PC-9 (cell line): ENCODE data around the gene KIF26B. TPM values are rescaled to one million over a fixed set of nuclear protein-coding genes. Genes with fewer than 3 reads are reported as not detected.

ENCODE experiments used
- BruUV-seq: library from RNA; stranded (reverse); fragments of 400-500 nt; replicated peaks from 2 replicates; lab custom pipeline; 2021; lab: Mats Ljungman, UMichigan
- CTCF ChIA-PET: fragments of 300-600 bp; sonication (Branson Sonifier 250); formaldehyde crosslinking; loops from one replicate; lab custom pipeline; 2022; ENCODE audit warnings: antibody characterized with exemption; lab: Charles Lee
- POLR2A ChIA-PET: fragments of 300-600 bp; sonication (Branson Sonifier 250); formaldehyde crosslinking; loops from one replicate; lab custom pipeline; 2022; ENCODE audit warnings: antibody characterized with exemption; ENCODE audit not compliant: unreplicated experiment; lab: Charles Lee
- DNase-seq, 2 experiments: peaks; one replicate each; pipeline versions ENCODE4 v3.0.0 to v3.0.0-alpha.2; 2015 to 2022; ENCODE audit warnings: mixed read lengths in 1 of 2
- H2AFZ ChIP-seq: fragments of 200-600 bp; sonication (generic); 2 replicates; pipeline ENCODE4 v1.8.1; 2017; ENCODE audit warnings: antibody characterized with exemption
- H3F3A ChIP-seq: fragments of 200-600 bp; sonication (generic); 2 replicates; pipeline ENCODE4 v1.8.1; 2017; ENCODE audit warnings: antibody characterized with exemption, mild to moderate bottlenecking, low read depth; ENCODE audit not compliant: insufficient read depth
- H3K27ac ChIP-seq: fragments of 200-600 bp; sonication (generic); 2 replicates; pipeline ENCODE4 v1.6.1; 2016; ENCODE audit warnings: mixed run types
- H3K27me3 ChIP-seq: fragments of 200-600 bp; sonication (generic); 2 replicates; pipeline ENCODE4 v1.6.1; 2016; ENCODE audit warnings: low read depth, mixed run types; ENCODE audit not compliant: insufficient read depth
- H3K36me3 ChIP-seq: fragments of 200-600 bp; sonication (generic); 2 replicates; pipeline ENCODE4 v1.6.1; 2016; ENCODE audit warnings: low read depth, mixed run types
- H3K4me1 ChIP-seq: fragments of 200-600 bp; sonication (generic); replicated peaks from 2 replicates; pipeline ENCODE4 v1.6.1; 2016; ENCODE audit warnings: mixed run types; ENCODE audit not compliant: insufficient read depth
- H3K4me2 ChIP-seq: fragments of 200-600 bp; sonication (generic); 2 replicates; pipeline ENCODE4 v1.6.1; 2017; ENCODE audit warnings: mixed run types
- H3K4me3 ChIP-seq: fragments of 200-600 bp; sonication (generic); 2 replicates; pipeline ENCODE4 v1.6.1; 2016; ENCODE audit warnings: mixed run types
- H3K79me2 ChIP-seq: fragments of 200-600 bp; sonication (generic); 2 replicates; pipeline ENCODE4 v1.6.1; 2017; ENCODE audit warnings: low read depth, mixed run types
- H3K9me2 ChIP-seq: fragments of 200-600 bp; sonication (generic); 2 replicates; pipeline ENCODE4 v1.8.1; 2017; ENCODE audit warnings: mild to moderate bottlenecking; ENCODE audit not compliant: insufficient read depth
- H3K9me3 ChIP-seq: fragments of 200-600 bp; sonication (generic); 2 replicates; pipeline ENCODE4 v1.8.1; 2016; ENCODE audit warnings: low read depth; ENCODE audit not compliant: insufficient read depth
- H4K20me1 ChIP-seq: fragments of 200-600 bp; sonication (generic); 2 replicates; pipeline ENCODE4 v1.8.1; 2017; ENCODE audit not compliant: insufficient read depth
- EZH2 ChIP-seq: fragments of 200-600 bp; sonication (generic); IDR thresholded peaks from 2 replicates; pipeline ENCODE4 v1.8.0; 2017; ENCODE audit warnings: antibody characterized with exemption, low read depth
- intact Hi-C: fragments of 100-400 bp; cut with micrococcal nuclease; formaldehyde crosslinking; loops from one replicate; pipeline ENCODE4 v1.10.0; 2022; ENCODE audit not compliant: unreplicated experiment
- total RNA-seq: library from RNA; stranded (reverse); gene quantifications from 2 replicates; pipeline ENCODE4 v1.2.3, GENCODE V29; 2021
- TF ChIP-seq, protein P1 (sequence below): fragments of 200-600 bp; sonication (generic); conservative IDR thresholded peaks from 2 replicates; pipeline ENCODE4 v1.6.1; 2017; ENCODE audit warnings: mixed run types, antibody characterized with exemption, mild to moderate bottlenecking, moderate library complexity

Gene KIF26B
- total RNA-seq, 1 experiment from 2014 or later: 0.11 TPM

DNA sequence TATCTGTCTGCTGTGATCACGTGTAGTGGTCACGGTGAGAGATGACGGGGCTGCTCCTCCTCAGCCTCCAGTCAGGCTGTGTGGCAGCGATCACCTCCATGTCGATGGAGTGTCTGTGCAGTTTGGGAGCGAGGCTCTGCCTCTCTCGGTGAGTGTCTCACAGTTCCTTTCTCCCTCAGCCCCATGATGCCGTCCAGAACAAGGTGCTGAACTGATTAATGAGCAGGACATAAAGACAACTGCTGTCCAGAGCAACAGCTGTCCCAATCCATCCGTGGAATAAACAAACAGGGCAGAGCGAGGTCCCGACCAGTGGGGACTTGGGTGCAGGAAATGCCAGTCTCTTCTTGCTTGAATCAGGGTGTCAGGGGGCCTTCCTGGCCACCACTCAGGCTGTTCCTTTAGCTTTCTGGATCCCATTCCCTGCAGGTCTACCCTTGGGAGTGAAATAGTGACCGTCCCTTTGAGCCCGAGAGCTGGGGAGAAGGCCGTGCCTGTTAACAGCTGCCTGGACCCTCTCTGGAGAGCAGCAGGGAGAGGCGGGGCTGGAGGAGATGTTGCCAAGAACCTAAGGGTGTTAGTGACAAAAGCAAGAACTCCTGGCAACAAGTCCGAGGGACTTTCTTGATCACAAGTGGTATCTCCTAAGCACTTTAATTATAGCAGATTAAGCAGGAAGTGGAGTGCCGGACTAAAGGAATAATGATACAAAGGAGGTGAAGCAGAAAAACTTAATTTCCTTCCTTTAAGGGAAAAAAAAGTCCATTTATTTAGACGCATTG lies 443.9 kb downstream of the KIF26B start:
- H3K4me3 ChIP-seq: no peak overlapping the region
- peaks cover 74% of the 10 kb centered on the region for H3K27me3 ChIP-seq
- H3F3A ChIP-seq: no peaks in the 10 kb centered on the region
- no peak overlapping the region for H3K4me2 ChIP-seq
- ChIA-PET POLR2A (no interaction called here), CTCF (no interaction called here)
- no peaks in the 10 kb centered on the region; the same call in 1 of the 2 replicates for H3K9me2 ChIP-seq
- intact Hi-C loops: no loop called here
- H4K20me1 ChIP-seq: no peaks in the 10 kb centered on the region
- TF ChIP-seq, protein P1, sequence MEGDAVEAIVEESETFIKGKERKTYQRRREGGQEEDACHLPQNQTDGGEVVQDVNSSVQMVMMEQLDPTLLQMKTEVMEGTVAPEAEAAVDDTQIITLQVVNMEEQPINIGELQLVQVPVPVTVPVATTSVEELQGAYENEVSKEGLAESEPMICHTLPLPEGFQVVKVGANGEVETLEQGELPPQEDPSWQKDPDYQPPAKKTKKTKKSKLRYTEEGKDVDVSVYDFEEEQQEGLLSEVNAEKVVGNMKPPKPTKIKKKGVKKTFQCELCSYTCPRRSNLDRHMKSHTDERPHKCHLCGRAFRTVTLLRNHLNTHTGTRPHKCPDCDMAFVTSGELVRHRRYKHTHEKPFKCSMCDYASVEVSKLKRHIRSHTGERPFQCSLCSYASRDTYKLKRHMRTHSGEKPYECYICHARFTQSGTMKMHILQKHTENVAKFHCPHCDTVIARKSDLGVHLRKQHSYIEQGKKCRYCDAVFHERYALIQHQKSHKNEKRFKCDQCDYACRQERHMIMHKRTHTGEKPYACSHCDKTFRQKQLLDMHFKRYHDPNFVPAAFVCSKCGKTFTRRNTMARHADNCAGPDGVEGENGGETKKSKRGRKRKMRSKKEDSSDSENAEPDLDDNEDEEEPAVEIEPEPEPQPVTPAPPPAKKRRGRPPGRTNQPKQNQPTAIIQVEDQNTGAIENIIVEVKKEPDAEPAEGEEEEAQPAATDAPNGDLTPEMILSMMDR: no peak
- TF ChIP-seq EZH2: no peak
- H3K9me3 ChIP-seq: no peaks in the 10 kb centered on the region
- no peak for DNase-seq
- no TSS peak for BruUV-seq
- H3K36me3 ChIP-seq: no peaks in the 10 kb centered on the region
- H3K79me2 ChIP-seq: no peaks in the 10 kb centered on the region
- H2AFZ ChIP-seq: no peak overlapping the region
- H3K4me1 ChIP-seq: no peaks in the 10 kb centered on the region
- no peak overlapping the region for H3K27ac ChIP-seq

DNA sequence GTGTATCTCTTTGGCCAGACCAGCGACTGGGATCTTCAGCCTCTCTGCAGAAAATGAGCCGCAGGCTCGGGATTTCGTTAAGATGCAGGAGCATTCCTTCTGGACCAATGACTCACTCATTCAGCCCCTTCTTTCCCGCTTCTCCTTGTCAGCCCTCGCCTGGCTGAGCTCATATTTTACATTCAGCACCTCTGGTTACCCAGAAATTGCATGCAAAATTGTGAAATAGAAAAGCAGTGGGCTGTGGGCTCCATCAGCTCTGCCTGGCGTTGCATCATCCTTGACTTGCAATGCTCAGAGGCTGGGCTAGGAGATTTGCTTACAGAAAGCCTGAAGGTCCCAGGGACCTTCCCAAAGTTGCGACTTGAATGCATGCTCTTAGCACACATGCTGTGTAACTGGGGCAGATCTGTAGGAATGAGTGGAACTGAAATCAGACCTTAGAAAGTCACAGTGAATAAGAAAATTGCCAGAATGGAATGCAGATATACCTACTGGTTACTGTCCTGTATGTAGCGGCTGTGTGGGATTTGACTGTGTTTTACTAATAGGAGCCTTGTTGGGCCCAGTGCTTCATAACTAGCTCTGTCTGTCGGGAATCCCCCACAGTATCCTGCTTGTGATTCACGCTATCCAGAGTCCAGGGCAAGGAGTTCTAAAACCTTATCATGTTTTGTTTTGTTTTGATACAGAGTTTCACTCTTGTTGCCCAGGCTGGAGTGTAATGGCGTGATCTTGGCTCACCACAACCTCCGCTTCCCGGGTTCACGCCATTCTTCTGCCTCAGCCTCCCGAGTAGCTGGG lies 444.8 kb downstream of the KIF26B start:
- no peak for DNase-seq
- no peaks in the 10 kb centered on the region for H3K79me2 ChIP-seq
- H3K4me3 ChIP-seq: no peak overlapping the region
- ChIA-PET POLR2A (no interaction called here), CTCF (no interaction called here)
- H3F3A ChIP-seq: no peaks in the 10 kb centered on the region
- H4K20me1 ChIP-seq: no peaks in the 10 kb centered on the region
- no TSS peak for BruUV-seq
- H3K4me2 ChIP-seq: no peak overlapping the region
- no peaks in the 10 kb centered on the region for H3K4me1 ChIP-seq
- peaks cover 83% of the 10 kb centered on the region for H3K27me3 ChIP-seq
- intact Hi-C loops: no loop called here
- no peaks in the 10 kb centered on the region for H3K9me3 ChIP-seq
- TF ChIP-seq EZH2: no peak
- TF ChIP-seq, protein P1: no peak
- H3K27ac ChIP-seq: no peak overlapping the region
- no peaks in the 10 kb centered on the region for H3K9me2 ChIP-seq
- H3K36me3 ChIP-seq: no peaks in the 10 kb centered on the region
- no peak overlapping the region for H2AFZ ChIP-seq

DNA sequence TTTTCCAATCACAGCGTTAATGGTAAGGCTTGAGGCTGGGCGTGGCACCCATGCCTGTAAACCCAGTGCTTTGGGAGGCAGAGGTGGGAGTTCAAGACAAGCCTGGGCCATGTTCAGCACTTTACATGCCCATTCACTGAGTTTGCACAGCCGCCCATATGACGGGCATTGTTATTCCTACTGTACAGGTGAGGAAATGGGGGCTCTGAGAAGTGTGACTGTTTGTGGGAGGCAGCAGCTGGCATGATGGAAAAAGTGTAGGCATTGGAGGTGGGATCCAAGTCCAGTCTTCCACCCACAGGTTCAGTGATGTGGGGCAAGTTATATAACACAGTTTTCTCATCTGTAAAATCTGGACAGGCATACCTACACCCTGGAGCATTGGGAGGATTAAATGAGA lies 445.9 kb downstream of the KIF26B start:
- H3K9me3 ChIP-seq: no peaks in the 10 kb centered on the region
- POLR2A ChIA-PET: no interaction called here
- CTCF ChIA-PET: no interaction called here
- no peak overlapping the region for H3K27ac ChIP-seq
- TF ChIP-seq EZH2: no peak
- TF ChIP-seq, protein P1: no peak
- no peaks in the 10 kb centered on the region for H4K20me1 ChIP-seq
- BruUV-seq: no TSS peak
- H3K79me2 ChIP-seq: no peaks in the 10 kb centered on the region
- no peaks in the 10 kb centered on the region for H3K9me2 ChIP-seq
- H3F3A ChIP-seq: no peaks in the 10 kb centered on the region
- no peak for DNase-seq
- H3K4me2 ChIP-seq: no peak overlapping the region
- no peaks in the 10 kb centered on the region for H3K36me3 ChIP-seq
- no peak overlapping the region for H2AFZ ChIP-seq
- no peak overlapping the region for H3K4me3 ChIP-seq
- intact Hi-C loops: no loop called here
- H3K27me3 ChIP-seq: peaks cover 89% of the 10 kb centered on the region
- no peaks in the 10 kb centered on the region for H3K4me1 ChIP-seq
